ENCODE data around the gene CLEC11A. TPM values are rescaled to one million over a fixed set of nuclear protein-coding genes. Genes with fewer than 3 reads are reported as not detected.

Gene CLEC11A
- total and polyA plus RNA-seq, 2 donors from 2014 or later = 9.6 to 24.5 TPM

DNA sequence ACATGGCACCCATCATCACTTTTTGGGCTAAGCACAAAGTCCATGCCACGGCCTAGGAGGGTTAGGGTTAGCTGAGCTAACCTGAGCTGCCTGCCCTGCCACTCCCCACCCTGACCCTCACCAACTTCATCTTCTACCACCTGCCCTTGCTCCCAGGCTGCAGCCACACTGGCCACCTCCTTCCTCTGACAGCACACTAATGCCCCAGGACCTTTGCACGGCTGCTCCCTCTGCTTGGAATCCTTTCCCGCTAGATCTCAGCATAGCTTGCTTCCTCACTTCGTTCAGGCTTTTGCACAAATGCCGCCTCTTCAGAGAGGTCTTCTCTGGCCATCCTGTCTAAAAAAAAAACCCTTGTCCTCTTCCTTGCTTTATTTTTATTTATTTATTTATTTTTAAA lies 16.8 kb upstream of the CLEC11A start:
- FAIRE-seq = no peak
- H3K27me3 ChIP-seq (ENCODE audit: control insufficient read depth, insufficient read depth, low read length) = peaks cover 3% of the 10 kb centered on the region
- no peak overlapping the region for H3K4me3 ChIP-seq (ENCODE audit: low read length in 3 of 3)
- no peaks in the 10 kb centered on the region for H3K4me1 ChIP-seq (ENCODE audit: control insufficient read depth in 2 of 3, insufficient read depth in 2 of 3, low read depth in 1 of 3, low read length in 3 of 3)
- TF ChIP-seq, protein P1, sequence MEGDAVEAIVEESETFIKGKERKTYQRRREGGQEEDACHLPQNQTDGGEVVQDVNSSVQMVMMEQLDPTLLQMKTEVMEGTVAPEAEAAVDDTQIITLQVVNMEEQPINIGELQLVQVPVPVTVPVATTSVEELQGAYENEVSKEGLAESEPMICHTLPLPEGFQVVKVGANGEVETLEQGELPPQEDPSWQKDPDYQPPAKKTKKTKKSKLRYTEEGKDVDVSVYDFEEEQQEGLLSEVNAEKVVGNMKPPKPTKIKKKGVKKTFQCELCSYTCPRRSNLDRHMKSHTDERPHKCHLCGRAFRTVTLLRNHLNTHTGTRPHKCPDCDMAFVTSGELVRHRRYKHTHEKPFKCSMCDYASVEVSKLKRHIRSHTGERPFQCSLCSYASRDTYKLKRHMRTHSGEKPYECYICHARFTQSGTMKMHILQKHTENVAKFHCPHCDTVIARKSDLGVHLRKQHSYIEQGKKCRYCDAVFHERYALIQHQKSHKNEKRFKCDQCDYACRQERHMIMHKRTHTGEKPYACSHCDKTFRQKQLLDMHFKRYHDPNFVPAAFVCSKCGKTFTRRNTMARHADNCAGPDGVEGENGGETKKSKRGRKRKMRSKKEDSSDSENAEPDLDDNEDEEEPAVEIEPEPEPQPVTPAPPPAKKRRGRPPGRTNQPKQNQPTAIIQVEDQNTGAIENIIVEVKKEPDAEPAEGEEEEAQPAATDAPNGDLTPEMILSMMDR (IDR thresholded peaks at IDR 0.05; ENCODE audit: borderline replicate concordance, extremely low read depth, insufficient read depth) = no peak
- no peaks in the 10 kb centered on the region for H3K9me3 ChIP-seq (ENCODE audit: control insufficient read depth in 2 of 3, insufficient read depth in 1 of 3, low read length in 3 of 3)
- H3K27ac ChIP-seq (ENCODE audit: low read depth in 2 of 2, low read length in 2 of 2) = no peak overlapping the region
- H3K9ac ChIP-seq (ENCODE audit: low read length in 3 of 3) = no peak overlapping the region
- DNase-seq = no peak
- intact Hi-C loops (cut with DNase I) = no loop called here
- no peaks in the 10 kb centered on the region for H3K36me3 ChIP-seq (ENCODE audit: control insufficient read depth in 2 of 3, insufficient read depth in 3 of 3, low read length in 3 of 3)

DNA sequence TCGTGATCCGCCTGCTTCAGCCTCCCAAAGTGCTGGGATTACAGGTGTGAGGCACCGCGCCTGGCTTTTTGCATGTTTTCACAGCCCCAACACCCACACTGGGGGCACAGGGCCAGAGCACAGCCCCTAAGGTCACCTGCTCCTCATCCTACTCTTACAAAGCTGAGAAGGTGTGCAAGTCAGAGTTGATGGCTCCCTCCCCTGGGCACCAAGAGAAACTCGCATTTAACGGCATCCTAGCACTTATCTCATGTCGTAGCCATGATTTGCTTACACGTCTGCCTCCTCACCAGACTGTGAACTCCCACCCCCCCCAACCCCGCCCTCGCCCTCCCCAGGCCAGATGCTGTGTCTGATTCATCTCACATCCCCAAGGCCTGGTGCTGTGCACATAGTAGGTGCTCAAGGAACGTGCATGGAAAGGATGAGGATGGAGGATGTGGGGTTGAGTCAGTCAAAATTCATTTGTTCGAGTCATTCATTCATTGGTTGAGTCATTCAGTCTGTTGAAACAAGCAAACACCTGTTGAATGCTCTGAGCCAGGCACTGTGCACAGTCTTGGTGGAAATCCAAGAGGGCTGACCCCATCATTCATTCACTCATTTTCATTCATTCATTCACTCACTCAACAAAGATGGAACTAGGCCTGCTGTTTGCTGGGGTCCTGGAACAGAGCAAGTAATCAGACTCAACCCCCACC lies 14.8 kb upstream of the CLEC11A start:
- Histone ChIP-seq H3K9me3 (ENCODE audit: control insufficient read depth in 2 of 3, insufficient read depth in 1 of 3, low read length in 3 of 3) (no peaks in the 10 kb centered on the region), H3K36me3 (ENCODE audit: control insufficient read depth in 2 of 3, insufficient read depth in 3 of 3, low read length in 3 of 3) (no peaks in the 10 kb centered on the region), H3K4me3 (ENCODE audit: low read length in 3 of 3) (no peak overlapping the region), H3K27ac (ENCODE audit: low read depth in 2 of 2, low read length in 2 of 2) (no peak overlapping the region), H3K27me3 (ENCODE audit: control insufficient read depth, insufficient read depth, low read length) (peaks cover 3% of the 10 kb centered on the region), H3K4me1 (ENCODE audit: control insufficient read depth in 2 of 3, insufficient read depth in 2 of 3, low read depth in 1 of 3, low read length in 3 of 3) (no peaks in the 10 kb centered on the region), H3K9ac (ENCODE audit: low read length in 3 of 3) (no peak overlapping the region)
- intact Hi-C loops (cut with DNase I) = no loop called here
- FAIRE-seq = no peak
- TF ChIP-seq, protein P1 (IDR thresholded peaks at IDR 0.05; ENCODE audit: borderline replicate concordance, extremely low read depth, insufficient read depth) = no peak
- DNase-seq = no peak

DNA sequence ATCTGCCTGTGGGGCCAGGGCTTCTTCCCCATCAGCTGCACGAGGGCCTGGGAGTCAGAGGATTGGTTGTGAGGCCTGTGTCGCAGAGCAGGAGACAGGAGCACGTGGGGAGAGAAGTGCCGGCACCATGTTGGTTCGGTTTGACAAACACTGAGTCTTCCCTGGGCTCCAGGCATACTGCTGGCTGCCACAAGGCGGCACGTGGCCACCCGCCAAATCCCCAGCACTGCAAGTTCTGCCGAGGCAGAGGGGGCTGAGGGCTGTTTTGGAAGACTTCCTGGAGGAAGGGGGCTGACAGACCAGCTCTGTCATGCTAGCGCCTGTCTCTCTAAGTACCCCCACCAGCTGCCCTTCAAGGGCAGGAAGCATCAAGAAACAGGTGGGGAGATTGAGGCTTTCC lies 13.1 kb upstream of the CLEC11A start:
- Histone ChIP-seq H3K9ac (ENCODE audit: low read length in 3 of 3) (no peak overlapping the region), H3K4me3 (ENCODE audit: low read length in 3 of 3) (no peak overlapping the region), H3K9me3 (ENCODE audit: control insufficient read depth in 2 of 3, insufficient read depth in 1 of 3, low read length in 3 of 3) (no peaks in the 10 kb centered on the region), H3K27me3 (ENCODE audit: control insufficient read depth, insufficient read depth, low read length) (no peaks in the 10 kb centered on the region), H3K36me3 (ENCODE audit: control insufficient read depth in 2 of 3, insufficient read depth in 3 of 3, low read length in 3 of 3) (no peaks in the 10 kb centered on the region), H3K4me1 (ENCODE audit: control insufficient read depth in 2 of 3, insufficient read depth in 2 of 3, low read depth in 1 of 3, low read length in 3 of 3) (no peaks in the 10 kb centered on the region), H3K27ac (ENCODE audit: low read depth in 2 of 2, low read length in 2 of 2) (no peak overlapping the region)
- FAIRE-seq = no peak
- intact Hi-C loops (cut with DNase I) = no loop called here
- TF ChIP-seq, protein P1 (IDR thresholded peaks at IDR 0.05; ENCODE audit: borderline replicate concordance, extremely low read depth, insufficient read depth) = no peak
- DNase-seq = no peak

DNA sequence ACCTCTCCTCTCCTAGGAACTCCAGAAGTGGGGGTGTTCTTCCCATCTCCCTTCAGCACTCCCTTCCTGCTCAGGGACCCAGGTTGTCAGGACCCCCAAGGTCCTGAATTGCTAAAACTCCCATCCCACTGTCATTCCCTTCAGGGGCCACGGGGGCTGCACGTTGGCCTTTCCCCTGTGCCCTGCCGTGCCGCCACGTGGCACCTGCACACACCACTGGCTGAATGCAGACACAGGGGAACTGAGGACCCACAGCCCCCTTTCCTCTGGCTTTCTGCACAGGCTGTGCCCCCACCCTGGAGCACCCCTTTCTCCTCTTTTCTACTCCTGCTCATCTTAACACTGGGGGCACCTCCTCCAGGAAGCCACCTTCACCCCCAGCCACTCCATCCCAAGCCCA lies 12.6 kb upstream of the CLEC11A start:
- no peaks in the 10 kb centered on the region for H3K36me3 ChIP-seq (ENCODE audit: control insufficient read depth in 2 of 3, insufficient read depth in 3 of 3, low read length in 3 of 3)
- TF ChIP-seq, protein P1 (IDR thresholded peaks at IDR 0.05; ENCODE audit: borderline replicate concordance, extremely low read depth, insufficient read depth) = no peak
- H3K4me1 ChIP-seq (ENCODE audit: control insufficient read depth in 2 of 3, insufficient read depth in 2 of 3, low read depth in 1 of 3, low read length in 3 of 3) = no peaks in the 10 kb centered on the region
- H3K9me3 ChIP-seq (ENCODE audit: control insufficient read depth in 2 of 3, insufficient read depth in 1 of 3, low read length in 3 of 3) = no peaks in the 10 kb centered on the region
- H3K4me3 ChIP-seq (ENCODE audit: low read length in 3 of 3) = no peak overlapping the region
- H3K9ac ChIP-seq (ENCODE audit: low read length in 3 of 3) = no peak overlapping the region
- FAIRE-seq = no peak
- intact Hi-C loops (cut with DNase I) = no loop called here
- H3K27ac ChIP-seq (ENCODE audit: low read depth in 2 of 2, low read length in 2 of 2) = no peak overlapping the region
- no peaks in the 10 kb centered on the region for H3K27me3 ChIP-seq (ENCODE audit: control insufficient read depth, insufficient read depth, low read length)
- no peak for DNase-seq
